HS-27A (cell line): Measurements from ENCODE around the gene BHLHE41.

ENCODE experiments used
- DNase-seq: peaks from one replicate; pipeline ENCODE4 v3.0.0-alpha.2; 2012; ENCODE audit warnings: low read depth, missing footprints

Gene BHLHE41

DNA sequence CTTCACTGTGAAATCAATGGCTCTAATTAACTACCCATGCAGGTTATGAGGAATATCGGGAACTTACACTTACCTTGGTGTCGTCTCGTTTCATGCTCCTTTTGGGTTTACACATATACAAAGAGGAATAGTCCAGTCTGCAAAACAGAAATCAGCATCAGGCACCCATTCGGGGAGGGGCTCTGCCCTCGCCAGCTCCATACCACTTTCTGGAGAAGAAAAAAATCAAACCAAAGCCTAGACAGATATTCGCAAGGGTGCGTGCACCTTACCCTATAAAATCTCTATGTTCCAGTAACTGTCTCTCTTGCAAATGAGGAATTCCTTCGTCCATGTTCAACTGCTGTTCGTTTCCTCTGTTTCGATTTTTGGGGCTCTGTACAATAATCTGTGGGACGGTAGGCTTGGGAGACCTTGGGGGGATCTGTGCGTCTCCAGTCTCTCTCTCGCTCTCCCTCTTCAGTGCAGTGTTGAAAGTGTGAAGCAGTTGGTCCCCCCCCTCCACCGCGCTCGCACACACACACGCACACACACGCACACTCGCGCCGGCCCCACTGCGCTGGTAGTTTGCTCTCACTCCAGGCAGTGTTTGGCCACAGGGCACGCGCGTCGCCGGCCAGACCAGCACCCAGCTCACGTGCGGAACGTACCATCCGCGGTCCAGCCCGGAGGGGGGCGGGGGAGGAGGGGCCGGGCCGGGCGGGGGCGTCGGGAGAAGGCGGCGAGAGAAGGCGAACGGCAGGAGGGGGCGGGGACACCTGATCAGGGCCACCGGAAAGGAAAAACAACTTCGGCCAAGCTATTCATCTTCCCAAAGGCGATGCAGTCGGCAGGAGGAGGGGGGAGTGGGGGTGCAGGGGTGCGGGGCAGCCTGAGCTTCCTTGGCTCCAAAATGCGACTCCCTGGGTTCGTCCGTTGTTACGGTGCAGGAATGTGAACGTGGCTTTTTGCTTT lies at the start of gene BHLHE41:
Gene BHLHE41, minus strand, starts transcription at position 592 of the 954 bp plus-strand sequence. Its CDS starts 258 bp downstream, at position 334.
- peak; percentile 30 for DNase-seq

DNA sequence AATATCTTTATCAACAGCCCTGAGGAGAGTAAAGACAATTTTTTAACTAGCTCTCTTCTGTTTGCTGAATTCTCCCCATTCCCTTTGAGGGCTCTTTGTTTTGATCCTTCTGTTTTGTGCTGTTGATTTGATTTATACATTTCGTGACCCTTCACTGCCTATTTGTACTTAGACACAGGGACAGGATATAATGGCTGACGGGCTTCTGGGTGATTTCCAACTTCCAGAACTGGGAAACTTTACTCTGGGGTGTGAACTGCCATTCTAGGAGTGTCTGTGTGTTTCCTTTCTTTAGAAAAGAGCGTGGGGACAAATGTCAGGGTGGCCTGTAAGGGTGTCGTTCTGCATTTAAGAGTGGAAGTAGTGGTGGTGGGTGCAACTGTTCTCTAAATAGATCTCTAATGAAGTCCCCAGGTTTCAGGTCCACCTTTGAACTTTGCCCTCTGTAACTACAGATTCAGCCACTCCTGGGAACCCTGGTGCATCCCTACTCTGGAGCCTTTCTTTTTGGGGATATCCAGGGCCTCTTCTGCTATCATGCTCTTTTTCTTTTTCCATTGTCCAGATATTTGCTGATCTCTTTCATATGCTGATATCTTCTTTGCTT lies 48.2 kb upstream of the BHLHE41 start:
- no peak for DNase-seq

DNA sequence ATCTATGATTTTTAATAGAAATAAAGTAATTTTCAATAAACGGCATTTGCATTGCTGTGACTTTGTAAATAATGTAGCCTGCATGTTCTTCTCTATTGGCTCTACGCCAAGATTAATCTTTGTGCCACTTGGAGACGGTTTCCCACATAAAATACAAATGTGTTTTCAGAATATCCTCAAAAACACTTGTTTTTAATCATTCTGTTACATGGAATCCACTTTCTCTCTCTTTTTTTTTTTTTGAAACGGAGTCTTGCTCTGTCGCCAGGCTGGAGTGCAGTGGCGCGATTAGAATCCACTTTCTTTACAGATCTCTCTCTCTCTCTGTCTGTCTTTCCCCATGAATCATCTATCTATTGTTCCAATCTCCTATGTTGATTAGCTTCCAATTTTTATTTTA lies 47.7 kb upstream of the BHLHE41 start:
- no peak for DNase-seq

DNA sequence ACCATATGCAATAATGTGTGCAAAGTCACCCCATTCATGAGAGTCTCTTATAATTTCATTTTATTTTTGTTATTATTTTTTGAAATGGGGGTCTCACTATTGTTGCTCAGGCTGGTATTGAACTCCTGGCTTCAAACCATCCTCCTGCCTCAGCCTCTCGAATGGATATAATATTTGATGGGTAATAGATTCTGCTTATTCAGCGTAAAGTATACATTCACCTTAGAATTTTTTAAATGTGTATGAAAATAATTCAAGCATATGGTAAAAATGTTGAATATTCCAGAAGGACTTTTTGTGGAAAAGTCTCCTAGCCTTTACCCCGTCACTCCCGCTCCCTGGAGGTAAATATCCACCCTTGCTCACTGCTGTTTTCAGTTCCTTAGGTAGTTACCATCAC lies 47.2 kb upstream of the BHLHE41 start:
- no peak for DNase-seq

DNA sequence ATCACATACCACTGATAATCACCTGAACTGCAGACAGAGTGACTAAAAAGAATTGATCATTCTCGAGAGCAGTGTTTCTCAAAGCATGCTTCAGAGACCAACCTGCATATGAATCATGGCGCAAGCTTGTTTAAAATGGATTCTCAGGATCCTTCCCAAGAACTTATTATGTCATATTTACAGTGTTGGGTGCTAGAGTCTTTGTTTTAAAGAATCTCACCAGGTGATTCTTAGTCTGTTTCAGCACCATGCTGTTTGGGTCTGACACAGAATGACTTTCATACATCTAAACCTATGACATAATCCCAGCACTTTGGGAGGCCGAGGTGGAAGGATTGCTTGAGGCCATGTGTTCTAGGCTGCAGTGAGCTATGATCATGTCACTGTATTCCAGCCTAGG lies 39.3 kb upstream of the BHLHE41 start:
- no peak for DNase-seq

DNA sequence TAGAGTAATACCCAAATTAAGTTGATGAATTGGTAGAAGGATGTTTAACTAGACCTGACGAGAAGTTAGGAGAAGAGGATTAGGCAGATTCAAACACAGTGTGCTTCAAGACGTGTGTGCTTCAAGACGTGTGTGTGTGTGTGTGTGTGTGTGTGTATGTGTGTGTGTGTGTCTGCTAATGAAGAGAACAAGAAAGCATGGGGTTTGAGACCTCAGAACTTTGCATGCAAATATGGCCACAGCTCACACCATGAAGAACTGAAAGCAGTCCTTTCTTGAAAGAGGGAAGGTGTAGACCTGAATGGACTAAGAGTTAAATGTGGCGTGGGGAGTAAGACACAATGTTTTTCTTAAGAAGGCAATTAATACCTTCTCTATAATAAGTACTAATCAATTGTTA lies 38.1 kb upstream of the BHLHE41 start:
- DNase-seq: no peak

GRCh38 chr12:26162174-26162573 lies 37.3 kb upstream of the BHLHE41 start:
- DNase-seq: no peak

GRCh38 chr12:26158078-26158764 lies 33.4 kb upstream of the BHLHE41 start:
- DNase-seq: no peak

DNA sequence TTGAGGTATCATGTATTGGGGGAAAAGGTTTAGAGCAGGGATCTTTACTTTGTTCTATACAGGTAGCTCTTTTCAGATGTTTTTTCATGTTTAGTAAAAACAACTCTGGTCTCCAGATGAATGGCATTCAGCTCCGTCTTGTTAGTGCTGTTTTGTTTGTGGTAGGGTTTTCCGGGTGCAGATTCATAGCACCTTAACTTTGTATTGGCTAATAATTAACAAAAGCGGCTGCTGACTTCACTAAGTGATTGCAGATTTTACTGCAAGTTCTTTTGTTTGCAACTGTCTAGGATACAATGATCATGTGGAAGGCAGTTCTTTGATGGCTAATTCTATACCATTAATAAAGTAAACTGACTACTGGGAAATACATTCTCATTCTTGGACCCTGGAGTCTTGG lies 32.2 kb upstream of the BHLHE41 start:
- no peak for DNase-seq

DNA sequence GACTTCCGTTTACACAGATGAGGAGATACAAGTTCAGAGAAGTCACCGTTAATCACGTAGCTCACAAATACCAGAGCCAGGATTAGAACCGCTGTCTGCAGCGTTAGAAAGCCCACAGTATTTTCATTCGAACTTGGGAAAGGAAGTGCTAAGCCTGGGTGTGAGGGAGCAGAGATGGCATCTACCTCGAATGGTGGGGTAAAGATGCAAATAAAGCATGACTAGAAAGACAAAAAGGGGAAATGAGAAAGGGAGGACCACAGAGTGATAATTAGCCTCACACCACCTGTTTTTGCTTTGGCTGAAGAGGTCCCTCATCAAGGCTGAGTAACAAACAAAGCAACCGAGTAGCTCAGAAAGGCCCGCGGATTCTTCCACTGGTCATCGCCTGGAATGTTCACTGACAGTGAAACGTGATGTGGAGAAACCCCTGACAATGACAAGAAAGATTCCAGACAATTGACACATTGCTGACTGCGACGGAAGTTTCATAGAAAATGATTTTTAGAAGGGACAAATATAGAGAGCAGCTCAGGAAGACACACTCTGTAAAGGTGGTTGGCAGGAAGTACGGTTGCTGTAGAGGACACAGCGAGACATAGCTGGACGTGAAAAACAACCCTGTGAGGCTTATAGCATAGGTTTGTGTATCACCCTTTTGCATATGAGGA lies 31.5 kb upstream of the BHLHE41 start:
- DNase-seq: no peak

DNA sequence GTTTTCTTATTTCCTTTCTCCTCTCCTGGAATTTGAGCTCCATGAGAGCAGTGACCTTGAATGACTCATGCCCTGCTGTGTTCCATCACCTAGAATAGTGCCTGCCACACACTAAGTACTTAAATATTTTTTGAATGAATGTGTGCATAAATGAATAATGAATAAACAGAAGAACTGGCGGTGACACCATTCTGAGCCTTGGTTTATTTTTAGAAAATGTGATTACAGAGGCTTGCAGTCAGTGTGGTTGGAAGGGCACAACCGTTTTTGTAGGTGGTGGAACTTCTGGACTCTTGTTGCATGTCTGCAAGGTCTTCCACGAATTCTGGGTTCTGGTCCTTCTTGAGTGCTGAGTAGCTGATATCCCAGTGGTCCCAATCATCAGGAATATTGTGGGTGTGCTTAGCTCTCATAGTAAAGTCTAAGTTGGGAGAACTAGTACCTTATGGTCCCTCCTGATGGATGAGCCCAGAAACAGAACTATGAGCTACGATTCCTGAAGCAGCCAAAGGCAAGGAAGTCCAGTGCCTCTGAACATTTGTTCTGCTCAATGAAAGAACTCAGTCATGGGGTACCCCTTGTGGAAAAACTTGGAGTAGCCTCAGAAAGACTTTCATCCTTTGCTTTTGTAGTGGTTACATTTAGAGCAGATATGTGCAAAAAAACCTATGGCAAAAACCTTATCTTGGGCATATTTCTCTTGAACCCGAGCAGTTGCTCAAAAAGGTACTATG lies 28.8 kb upstream of the BHLHE41 start:
- DNase-seq: peak; percentile 97

GRCh38 chr12:26152507-26153102 lies 27.8 kb upstream of the BHLHE41 start:
- DNase-seq: no peak

GRCh38 chr12:26150736-26151450 lies 26.1 kb upstream of the BHLHE41 start:
- DNase-seq: peak; percentile 38

DNA sequence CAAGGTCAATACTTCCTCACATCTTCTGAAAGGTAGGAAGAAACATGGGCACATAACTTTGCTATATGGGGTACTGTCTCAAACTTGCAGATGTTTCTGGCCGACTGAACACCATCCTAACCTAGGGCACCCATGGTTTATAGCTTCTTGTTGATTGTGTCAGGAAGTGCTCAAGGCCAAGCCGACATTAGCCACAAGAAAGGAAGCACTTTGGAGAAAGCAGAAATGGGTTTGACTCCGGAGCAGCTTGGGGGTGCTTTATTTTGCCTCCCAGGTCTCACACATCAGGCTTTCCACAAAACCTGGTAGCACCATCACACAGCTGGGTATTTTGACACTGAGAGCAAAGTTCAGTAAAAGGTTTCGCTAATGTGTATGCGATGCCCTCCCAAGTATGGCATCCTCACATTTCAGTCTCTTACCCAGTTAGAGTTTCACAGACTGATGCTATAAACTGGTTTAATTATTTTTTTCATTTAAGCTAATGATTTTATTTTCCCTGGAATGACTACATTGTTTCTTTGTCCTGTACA lies 25.2 kb upstream of the BHLHE41 start:
- no peak for DNase-seq

DNA sequence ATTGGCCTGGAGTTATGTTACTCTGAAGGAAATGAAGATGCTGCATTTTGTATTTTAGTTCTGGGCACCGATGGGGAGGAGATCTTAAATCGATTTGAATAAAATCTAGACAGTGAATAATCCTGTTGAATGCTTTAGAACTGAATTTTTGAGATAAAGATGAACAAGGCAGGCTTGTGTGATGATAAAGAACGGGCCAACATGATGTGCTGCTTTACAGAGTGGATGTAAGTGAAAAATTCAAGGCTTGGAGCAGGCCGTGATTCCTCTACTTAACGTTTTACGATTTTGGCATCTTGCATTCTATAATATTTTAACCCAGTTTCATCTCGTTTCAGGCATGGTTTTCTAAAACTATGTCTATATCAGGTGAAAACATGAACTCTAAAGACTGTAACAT lies 23.5 kb upstream of the BHLHE41 start:
- DNase-seq: no peak

- no peak for DNase-seq
These were observed 18.5 kb upstream of the BHLHE41 start for GRCh38 chr12:26143291-26143690.

DNA sequence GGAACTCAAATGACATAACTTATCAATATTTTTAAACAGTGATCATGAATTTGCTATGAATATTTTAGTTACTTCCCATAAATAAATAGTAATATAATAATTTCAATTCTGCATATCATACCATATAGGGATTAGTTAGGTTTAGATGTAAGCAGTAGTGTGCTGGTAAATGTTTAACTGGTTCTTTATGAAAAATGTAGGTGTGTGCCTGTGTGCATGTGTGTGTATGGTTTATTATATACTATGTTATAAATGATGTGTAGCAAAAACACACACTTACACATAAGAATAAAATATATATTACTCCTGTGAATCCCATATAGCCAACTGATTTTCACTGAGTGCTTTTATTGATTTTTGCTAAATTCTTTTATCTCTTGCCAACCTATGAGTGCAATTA lies 14.0 kb upstream of the BHLHE41 start:
- no peak for DNase-seq

DNA sequence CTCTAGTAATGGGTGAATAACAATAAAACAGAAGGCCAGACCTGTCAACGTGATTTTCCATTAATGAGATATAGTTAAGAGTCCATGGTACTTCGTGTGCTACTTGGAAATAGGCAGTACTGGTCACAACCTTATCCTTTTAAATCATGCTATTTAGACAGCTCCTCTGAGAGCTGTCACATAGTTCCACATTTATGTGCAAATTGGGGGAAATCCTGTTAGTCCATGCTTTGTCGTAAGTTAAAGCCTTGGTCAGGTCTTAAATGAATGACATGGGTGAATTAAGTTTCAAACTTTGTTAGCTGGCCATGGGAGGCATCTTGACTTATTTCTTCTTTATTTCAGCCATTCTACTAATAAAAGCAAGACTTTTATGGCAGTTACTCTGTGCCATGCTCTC lies 11.9 kb upstream of the BHLHE41 start:
- no peak for DNase-seq

- DNase-seq: no peak
These were observed 10.7 kb upstream of the BHLHE41 start for GRCh38 chr12:26135571-26135970.

GRCh38 chr12:26135010-26135420 lies 10.2 kb upstream of the BHLHE41 start:
- DNase-seq: no peak
